Right cardiac atrium (tissue), 5 donors: Measurements from ENCODE around the gene SOX15. TPM values are rescaled to one million over a fixed set of nuclear protein-coding genes. Genes with fewer than 3 reads are reported as not detected.

Experiments used
- ATAC-seq, 2 donors: fragments of 200-7000 bp; cut with Tn5 transposase; one replicate each; pipeline versions ENCODE4 v1.8.0 to v1.9.1; 2020; ENCODE audit warnings: moderate library complexity in 2 of 2, mild to moderate bottlenecking in 1 of 2
- DNase-seq, 3 donors: peaks; one replicate each; pipeline ENCODE4 v3.0.0-alpha.2; 2020
- H3K27ac ChIP-seq: one replicate; pipeline ENCODE4 v1.5.1; 2013; ENCODE audit warnings: mild to moderate bottlenecking, low read length, control low read depth, moderate library complexity
- H3K27me3 ChIP-seq: one replicate; pipeline ENCODE4 v1.6.1; 2013; ENCODE audit not compliant: control insufficient read depth, insufficient read depth
- H3K4me1 ChIP-seq: one replicate; pipeline ENCODE4 v1.6.1; 2013; ENCODE audit warnings: low read length; ENCODE audit not compliant: control insufficient read depth, insufficient read depth
- H3K4me3 ChIP-seq: one replicate; pipeline ENCODE4 v1.5.1; 2013; ENCODE audit warnings: low read length, control low read depth
- H3K9me3 ChIP-seq: one replicate; pipeline ENCODE4 v1.6.1; 2013; ENCODE audit warnings: low read length; ENCODE audit not compliant: control insufficient read depth
- WGBS: extraction: QIAGEN DNeasy Blood & Tissue Kit; methylation state at CpG from one replicate; pipeline ENCODE4 v1.1.7; 2013; 5-methylcytosine and 5-hydroxymethylcytosine counted together
- intact Hi-C, 4 donors: fragments of 100-400 bp; cut with DNase I; formaldehyde crosslinking; loops; one replicate each; pipeline versions ENCODE4 v1.11.0 to v1.14.0; 2022 to 2023
- polyA plus RNA-seq: library from polyadenylated mRNA; stranded (reverse); fragments of 200-250 nt; gene quantifications from one replicate; pipeline ENCODE4 v1.2.3, GENCODE V29; 2013
- total RNA-seq, 4 donors: library from RNA; stranded (reverse); fragmentation: NEBNext Ultra II Directional; extraction: Animal tissue kit (Norgen Biotek cat#: 25700); gene quantifications; one replicate each; pipeline ENCODE4 v1.2.1, GENCODE V29; 2021
- donor health status: healthy with polysubstance abuse.
- donor health status: DM: no; HTN: yes; CAD: no.
- donor health status: DM: no; HTN: no; CAD: no.
- donor health status: DM: no; HTN: yes; CAD: no; lungs with severe emphysema.
- donor health status: DM: yes; HTN: yes; CAD: no.

SOX15 gene
- total and polyA plus RNA-seq, 5 donors: 5.4 to 7.0 (median 6.0) TPM

DNA sequence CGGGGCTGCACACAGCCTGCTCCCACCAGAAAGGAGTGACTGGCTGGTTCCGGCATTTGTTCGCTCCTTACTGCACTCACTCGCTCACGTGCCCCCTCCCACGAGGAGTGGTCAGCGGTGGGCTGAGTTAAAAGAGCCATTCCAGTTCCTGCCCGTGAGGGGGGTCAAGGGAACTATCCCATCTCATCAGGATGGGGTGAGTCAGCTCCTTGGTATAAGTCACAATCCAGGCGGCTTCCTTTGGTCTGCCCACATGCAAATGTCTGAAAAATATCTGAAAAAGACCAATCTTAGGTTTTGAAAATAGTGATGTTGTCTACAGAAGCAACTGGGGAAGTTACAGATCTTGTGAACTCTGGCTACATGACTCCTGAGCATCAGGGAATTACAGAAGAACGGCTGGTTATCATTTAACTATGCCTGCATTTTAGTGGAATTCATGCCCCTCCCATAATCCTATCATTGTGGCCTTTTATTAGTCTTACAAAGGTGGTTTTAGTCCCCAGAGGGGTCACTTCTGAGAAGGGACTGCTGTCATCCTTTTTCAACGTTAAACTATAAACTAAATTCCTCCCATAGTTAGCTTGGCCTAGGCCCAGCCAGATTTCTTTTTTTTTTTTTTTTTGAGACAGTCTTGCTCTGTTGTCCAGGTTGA, 50.9 kb downstream of the SOX15 start:
- ATAC-seq (no peak), DNase-seq (no peak)
- intact Hi-C loops: no loop called here
- Histone ChIP-seq H3K4me3 (no peak overlapping the region), H3K9me3 (peaks cover 2% of the 10 kb centered on the region), H3K27me3 (no peaks in the 10 kb centered on the region), H3K4me1 (peaks cover 2% of the 10 kb centered on the region), H3K27ac (no peak overlapping the region)
- WGBS: 77% methylated on average over 11 of the region's 11 CpGs

Other genes with a start within 250 kb of the SOX15 start
- gene KCTD11, start 237.9 kb downstream of the SOX15 start, total RNA-seq: 1 to 10 TPM; 4.7 to 6.7 (median 6.5) TPM
- gene KCTD11, start 237.9 kb downstream of the SOX15 start, polyA plus RNA-seq: 7.8 TPM
- not detected for gene TMEM95, start 234.9 kb downstream of the SOX15 start, total RNA-seq
- not detected for gene TMEM95, start 234.9 kb downstream of the SOX15 start, polyA plus RNA-seq
- gene TNK1, start 209.0 kb downstream of the SOX15 start, total RNA-seq: 1 to 10 TPM; 2.1 to 3.6 (median 3.4) TPM
- gene TNK1, start 209.0 kb downstream of the SOX15 start, polyA plus RNA-seq: 1.7 TPM
- 10 to 100 TPM; 19.8 to 25.0 (median 22.9) TPM for gene PLSCR3, start 195.6 kb downstream of the SOX15 start, total RNA-seq
- gene PLSCR3, start 195.6 kb downstream of the SOX15 start, polyA plus RNA-seq: 25.9 TPM
- gene TMEM256, start 186.0 kb downstream of the SOX15 start, total RNA-seq: 100 to 1,000 TPM in 1 of 4 donors, 10 to 100 TPM in 3; 79.6 to 105 (median 97.3) TPM
- gene TMEM256, start 186.0 kb downstream of the SOX15 start, polyA plus RNA-seq: 210 TPM
- gene NLGN2, start 182.2 kb downstream of the SOX15 start, total RNA-seq: 10 to 100 TPM; 10.7 to 15.7 (median 14.1) TPM
- 6.9 TPM for gene NLGN2, start 182.2 kb downstream of the SOX15 start, polyA plus RNA-seq
- gene SPEM1, start 169.8 kb downstream of the SOX15 start, total RNA-seq: not detected
- gene SPEM1, start 169.8 kb downstream of the SOX15 start, polyA plus RNA-seq: not detected
- not detected for gene SPEM2, start 164.5 kb downstream of the SOX15 start, total RNA-seq
- not detected for gene SPEM2, start 164.5 kb downstream of the SOX15 start, polyA plus RNA-seq
- gene SPEM3, start 161.2 kb downstream of the SOX15 start, total RNA-seq: not detected
- gene SPEM3, start 161.2 kb downstream of the SOX15 start, polyA plus RNA-seq: not detected
- 1 to 10 TPM; 2.2 to 2.5 (median 2.3) TPM for gene TMEM102, start 154.7 kb downstream of the SOX15 start, total RNA-seq
- 2.1 TPM for gene TMEM102, start 154.7 kb downstream of the SOX15 start, polyA plus RNA-seq
- gene FGF11, start 150.6 kb downstream of the SOX15 start, total RNA-seq: 10 to 100 TPM; 13.9 to 34.8 (median 23.9) TPM
- 31.7 TPM for gene FGF11, start 150.6 kb downstream of the SOX15 start, polyA plus RNA-seq
- 10 to 100 TPM; 11.4 to 15.6 (median 13.1) TPM for gene CHRNB1, start 145.0 kb downstream of the SOX15 start, total RNA-seq
- gene CHRNB1, start 145.0 kb downstream of the SOX15 start, polyA plus RNA-seq: 16.1 TPM
- 10 to 100 TPM; 73.6 to 86.2 (median 82.2) TPM for gene ZBTB4, start 110.5 kb downstream of the SOX15 start, total RNA-seq
- 41.7 TPM for gene ZBTB4, start 110.5 kb downstream of the SOX15 start, polyA plus RNA-seq
- gene SLC35G6, start 108.6 kb downstream of the SOX15 start, total RNA-seq: not detected
- not detected for gene SLC35G6, start 108.6 kb downstream of the SOX15 start, polyA plus RNA-seq
- 10 to 100 TPM; 41.9 to 51.4 (median 47.4) TPM for gene POLR2A, start 105.7 kb downstream of the SOX15 start, total RNA-seq
- gene POLR2A, start 105.7 kb downstream of the SOX15 start, polyA plus RNA-seq: 22.3 TPM
- 10 to 100 TPM; 42.9 to 52.0 (median 47.5) TPM for gene TNFSF12, start 41.0 kb downstream of the SOX15 start, total RNA-seq
- 58.4 TPM for gene TNFSF12, start 41.0 kb downstream of the SOX15 start, polyA plus RNA-seq
- 10 to 100 TPM; 14.6 to 19.9 (median 15.7) TPM for gene TNFSF13, start 31.3 kb downstream of the SOX15 start, total RNA-seq
- gene TNFSF13, start 31.3 kb downstream of the SOX15 start, polyA plus RNA-seq: 15.3 TPM
- gene SENP3, start 28.2 kb downstream of the SOX15 start, total RNA-seq: 10 to 100 TPM; 27.2 to 37.2 (median 34.2) TPM
- 45.2 TPM for gene SENP3, start 28.2 kb downstream of the SOX15 start, polyA plus RNA-seq
- 10 to 100 TPM; 34.6 to 45.6 (median 44.1) TPM for gene CD68, start 10.5 kb downstream of the SOX15 start, total RNA-seq
- gene CD68, start 10.5 kb downstream of the SOX15 start, polyA plus RNA-seq: 19.4 TPM
- 10 to 100 TPM; 19.3 to 32.7 (median 29.4) TPM for gene MPDU1, start 6.2 kb downstream of the SOX15 start, total RNA-seq
- 43.7 TPM for gene MPDU1, start 6.2 kb downstream of the SOX15 start, polyA plus RNA-seq
- 100 to 1,000 TPM in 1 of 4 donors, 10 to 100 TPM in 3; 78.9 to 109 (median 87.2) TPM for gene FXR2, start 24.8 kb upstream of the SOX15 start, total RNA-seq
- gene FXR2, start 24.8 kb upstream of the SOX15 start, polyA plus RNA-seq: 79.3 TPM
- 100 to 1,000 TPM in 2 of 4 donors, 10 to 100 TPM in 2; 85.1 to 117 (median 93.7) TPM for gene SAT2, start 37.7 kb upstream of the SOX15 start, total RNA-seq
- 141 TPM for gene SAT2, start 37.7 kb upstream of the SOX15 start, polyA plus RNA-seq
- 1 to 10 TPM in 1 of 4 donors, under 1 TPM in 2, not detected in 1; 0.71 to 1.2 (median 0.82) TPM for gene SHBG, start 40.0 kb upstream of the SOX15 start, total RNA-seq
- gene SHBG, start 40.0 kb upstream of the SOX15 start, polyA plus RNA-seq: 0.57 TPM
- gene ATP1B2, start 60.8 kb upstream of the SOX15 start, total RNA-seq: 10 to 100 TPM in 1 of 4 donors, 1 to 10 TPM in 3; 3.1 to 10.2 (median 5.3) TPM
- 2.8 TPM for gene ATP1B2, start 60.8 kb upstream of the SOX15 start, polyA plus RNA-seq
- gene TP53, start 97.4 kb upstream of the SOX15 start, total RNA-seq: 10 to 100 TPM; 13.2 to 16.3 (median 14.2) TPM
- 6.1 TPM for gene TP53, start 97.4 kb upstream of the SOX15 start, polyA plus RNA-seq
- gene WRAP53, start 98.4 kb upstream of the SOX15 start, total RNA-seq: 1 to 10 TPM; 4.0 to 6.3 (median 4.9) TPM
- gene WRAP53, start 98.4 kb upstream of the SOX15 start, polyA plus RNA-seq: 5.1 TPM
- under 1 TPM; 0.31 to 0.97 (median 0.54) TPM for gene EFNB3, start 115.1 kb upstream of the SOX15 start, total RNA-seq
- gene EFNB3, start 115.1 kb upstream of the SOX15 start, polyA plus RNA-seq: 0.59 TPM
- gene DNAH2, start 127.7 kb upstream of the SOX15 start, total RNA-seq: under 1 TPM in 3 of 4 donors, not detected in 1; 0.03 to 0.22 (median 0.06) TPM
- gene DNAH2, start 127.7 kb upstream of the SOX15 start, polyA plus RNA-seq: 0.11 TPM
- 10 to 100 TPM; 25.7 to 28.1 (median 27.5) TPM for gene KDM6B, start 244.1 kb upstream of the SOX15 start, total RNA-seq
- 18.6 TPM for gene KDM6B, start 244.1 kb upstream of the SOX15 start, polyA plus RNA-seq